ENCODE results near the gene DEFB115.
"Not testable (repeated sequence)": the region's sequence is repeated elsewhere in the genome, so short reads cannot be mapped to it uniquely, and the experiment has no call there.

Gene DEFB115, protein sequence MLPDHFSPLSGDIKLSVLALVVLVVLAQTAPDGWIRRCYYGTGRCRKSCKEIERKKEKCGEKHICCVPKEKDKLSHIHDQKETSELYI
- 0 reads per million in 3 donors for total RNA-seq

DNA sequence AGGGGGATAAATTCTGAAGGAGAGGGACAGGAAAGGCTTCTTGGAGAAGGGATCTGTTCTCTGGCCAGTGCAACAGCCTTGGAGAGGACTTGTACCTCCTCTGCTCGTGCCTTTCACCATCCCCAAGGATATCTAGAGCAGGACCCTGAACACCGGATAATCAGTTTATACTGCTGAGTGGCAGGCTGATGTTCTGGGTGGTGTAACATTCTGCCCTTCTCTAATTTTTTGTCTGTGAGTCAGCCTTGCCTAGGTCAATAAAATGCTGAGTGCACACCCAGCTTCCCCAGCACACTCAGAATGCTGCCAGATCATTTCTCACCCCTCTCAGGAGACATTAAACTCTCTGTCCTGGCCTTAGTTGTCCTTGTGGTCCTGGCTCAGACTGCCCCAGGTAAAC, at the start of gene DEFB115:
TSS of gene DEFB115 (plus strand) at position 301 of the 400 bp plus-strand sequence. CDS start at position 301, 0 bp downstream.
- H3K27ac ChIP-seq (ENCODE audit: insufficient read depth, low read length, poor library complexity, severe bottlenecking) = no peak within 1 kb of the TSS
- no peaks in the 10 kb centered on the region for H3K27me3 ChIP-seq (replicated peaks; ENCODE audit: control insufficient read depth, insufficient read depth, low read length, poor library complexity, severe bottlenecking)

DNA sequence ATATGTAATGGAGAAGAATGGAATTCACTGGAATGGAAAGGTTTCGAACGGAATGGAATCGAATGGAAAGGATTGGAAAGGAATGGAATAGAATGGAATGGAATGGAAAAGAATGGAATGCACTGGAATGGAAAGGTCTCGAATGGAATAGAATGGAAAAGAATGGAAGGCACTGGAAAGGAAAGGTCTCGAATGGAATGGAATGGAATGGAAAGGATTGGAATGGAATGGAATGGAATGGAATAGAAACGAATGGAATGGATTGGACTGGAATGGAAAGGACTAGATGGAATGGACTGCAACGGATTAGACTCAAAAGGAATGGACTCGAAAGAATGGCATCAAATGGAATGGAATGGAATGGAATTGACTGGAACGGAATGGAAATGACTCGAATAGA, 20.5 kb upstream of the DEFB115 start:
- no peaks in the 10 kb centered on the region for H3K4me1 ChIP-seq (ENCODE audit: control insufficient read depth, insufficient read depth, low read length, poor library complexity, severe bottlenecking)
- no peaks in the 10 kb centered on the region for H3K36me3 ChIP-seq (ENCODE audit: control insufficient read depth, insufficient read depth, low read length)
- H3K9me3 ChIP-seq (ENCODE audit: control insufficient read depth, low read length) = peaks cover 13% of the 10 kb centered on the region
- H3K4me3 ChIP-seq (ENCODE audit: insufficient read depth, low read depth, low read length, poor library complexity, severe bottlenecking) = no peak overlapping the region
- H3K27ac ChIP-seq (ENCODE audit: insufficient read depth, low read length, poor library complexity, severe bottlenecking) = no peak overlapping the region
- no peak for DNase-seq
- no peaks in the 10 kb centered on the region for H3K27me3 ChIP-seq (replicated peaks; ENCODE audit: control insufficient read depth, insufficient read depth, low read length, poor library complexity, severe bottlenecking)

More for the DNA sequence above, at the start of gene DEFB115:
- H3K4me3 ChIP-seq (ENCODE audit: insufficient read depth, low read depth, low read length, poor library complexity, severe bottlenecking) = no peak within 1 kb of the TSS
- no peak for DNase-seq
- no peaks in the 10 kb centered on the region for H3K4me1 ChIP-seq (ENCODE audit: control insufficient read depth, insufficient read depth, low read length, poor library complexity, severe bottlenecking)
- no peaks in the 10 kb centered on the region for H3K9me3 ChIP-seq (ENCODE audit: control insufficient read depth, low read length)
- no peaks in the 10 kb centered on the region for H3K36me3 ChIP-seq (ENCODE audit: control insufficient read depth, insufficient read depth, low read length)

DNA sequence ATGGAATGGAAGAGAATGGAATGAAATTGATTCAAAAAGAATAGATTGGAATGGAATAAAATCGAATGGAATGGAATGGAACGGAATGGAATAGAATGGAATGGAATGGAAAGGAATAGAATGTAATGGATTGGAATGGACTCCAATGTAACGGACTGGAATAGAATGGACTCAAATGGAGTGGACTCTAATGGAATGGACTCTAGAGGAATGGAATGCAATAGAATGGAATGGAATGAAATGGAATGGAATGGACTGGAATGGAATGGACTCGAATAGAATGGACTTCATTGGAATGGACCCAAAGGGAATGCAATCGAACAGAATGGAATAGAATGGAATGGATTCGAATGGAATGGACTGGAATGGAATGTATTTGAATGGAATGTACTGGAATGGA, 19.7 kb upstream of the DEFB115 start:
- H3K27ac ChIP-seq (ENCODE audit: insufficient read depth, low read length, poor library complexity, severe bottlenecking) = no peak overlapping the region
- no peaks in the 10 kb centered on the region for H3K27me3 ChIP-seq (replicated peaks; ENCODE audit: control insufficient read depth, insufficient read depth, low read length, poor library complexity, severe bottlenecking)
- no peaks in the 10 kb centered on the region for H3K36me3 ChIP-seq (ENCODE audit: control insufficient read depth, insufficient read depth, low read length)
- no peak overlapping the region for H3K4me3 ChIP-seq (ENCODE audit: insufficient read depth, low read depth, low read length, poor library complexity, severe bottlenecking)
- H3K4me1 ChIP-seq (ENCODE audit: control insufficient read depth, insufficient read depth, low read length, poor library complexity, severe bottlenecking) = no peaks in the 10 kb centered on the region
- no peak for DNase-seq
- H3K9me3 ChIP-seq (ENCODE audit: control insufficient read depth, low read length) = peaks cover 13% of the 10 kb centered on the region

DNA sequence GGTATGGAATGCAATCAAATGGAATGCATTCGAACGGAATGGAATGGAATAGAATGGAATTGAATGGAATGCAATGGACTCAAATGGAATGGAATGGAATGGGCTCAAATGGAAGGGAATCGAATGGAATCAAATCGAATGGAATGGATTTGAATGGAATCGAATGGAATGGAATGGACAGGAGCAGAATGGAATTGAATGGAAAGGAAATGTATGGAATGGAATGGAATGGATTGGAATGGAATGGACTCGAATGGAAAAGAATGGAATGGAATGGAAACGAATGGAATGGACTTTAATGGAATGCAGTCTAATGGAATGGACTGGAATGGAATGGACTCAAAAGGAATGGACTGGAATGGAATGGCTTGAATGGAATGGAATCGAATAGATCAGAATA, 18.3 kb upstream of the DEFB115 start:
- H3K36me3 ChIP-seq (ENCODE audit: control insufficient read depth, insufficient read depth, low read length) = no peaks in the 10 kb centered on the region
- no peak overlapping the region for H3K27ac ChIP-seq (ENCODE audit: insufficient read depth, low read length, poor library complexity, severe bottlenecking)
- no peak for DNase-seq
- H3K27me3 ChIP-seq (replicated peaks; ENCODE audit: control insufficient read depth, insufficient read depth, low read length, poor library complexity, severe bottlenecking) = no peaks in the 10 kb centered on the region
- H3K4me1 ChIP-seq (ENCODE audit: control insufficient read depth, insufficient read depth, low read length, poor library complexity, severe bottlenecking) = no peaks in the 10 kb centered on the region
- no peak overlapping the region for H3K4me3 ChIP-seq (ENCODE audit: insufficient read depth, low read depth, low read length, poor library complexity, severe bottlenecking)
- H3K9me3 ChIP-seq (ENCODE audit: control insufficient read depth, low read length) = peaks cover 13% of the 10 kb centered on the region

DNA sequence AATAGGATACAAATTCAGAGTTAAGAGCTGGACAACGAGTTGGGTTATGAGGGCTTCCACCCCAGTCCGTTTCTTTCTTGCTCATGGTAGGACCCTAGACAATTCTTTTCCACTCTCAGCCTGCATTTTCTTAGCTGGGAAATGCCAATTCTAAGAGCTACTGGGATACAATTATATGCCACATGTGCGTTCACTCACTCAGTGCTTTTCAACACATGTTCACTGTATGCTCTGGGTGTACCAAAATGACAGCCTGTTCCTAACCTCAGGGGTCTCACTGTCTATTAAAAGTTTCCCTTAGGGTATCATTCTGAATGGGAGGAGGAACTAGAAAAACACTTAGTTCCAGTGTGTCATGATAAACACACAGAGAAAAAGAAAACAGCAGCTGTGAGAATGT, 505 bp upstream of the DEFB115 start:
- Histone ChIP-seq H3K27me3 (replicated peaks; ENCODE audit: control insufficient read depth, insufficient read depth, low read length, poor library complexity, severe bottlenecking) (no peaks in the 10 kb centered on the region), H3K9me3 (ENCODE audit: control insufficient read depth, low read length) (no peaks in the 10 kb centered on the region), H3K27ac (ENCODE audit: insufficient read depth, low read length, poor library complexity, severe bottlenecking) (no peak overlapping the region), H3K36me3 (ENCODE audit: control insufficient read depth, insufficient read depth, low read length) (no peaks in the 10 kb centered on the region), H3K4me3 (ENCODE audit: insufficient read depth, low read depth, low read length, poor library complexity, severe bottlenecking) (no peak overlapping the region), H3K4me1 (ENCODE audit: control insufficient read depth, insufficient read depth, low read length, poor library complexity, severe bottlenecking) (no peaks in the 10 kb centered on the region)
- DNase-seq = no peak

DNA sequence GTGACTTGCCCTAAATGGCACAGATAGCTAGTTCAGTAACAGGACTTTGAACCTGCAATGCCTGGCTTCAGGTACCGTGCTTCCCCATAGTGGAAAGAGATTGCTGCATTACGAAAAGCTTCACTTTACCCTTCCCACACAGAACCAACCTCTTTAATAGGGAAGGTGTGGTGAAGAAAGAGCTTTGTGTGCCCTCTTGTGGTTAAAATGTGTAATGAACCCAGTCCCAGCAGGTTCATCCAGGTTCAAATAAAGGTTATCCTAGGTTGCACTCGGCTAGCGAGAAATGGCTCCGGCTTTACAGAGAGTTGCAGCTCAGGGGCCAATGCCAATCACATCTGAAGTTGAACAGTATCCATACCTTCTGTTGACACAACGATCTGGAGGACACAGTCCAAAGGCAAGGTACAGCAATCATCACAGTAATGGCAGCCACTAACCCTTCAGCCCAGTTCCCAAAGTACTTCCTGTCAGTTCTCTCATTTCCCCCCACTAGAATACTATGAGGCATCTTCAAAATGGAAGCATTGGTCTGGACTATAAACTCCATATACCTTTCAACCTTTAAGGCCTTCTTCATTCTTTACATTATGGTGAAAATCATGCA, 3.0 kb downstream of the DEFB115 start:
- no peaks in the 10 kb centered on the region for H3K4me1 ChIP-seq (ENCODE audit: control insufficient read depth, insufficient read depth, low read length, poor library complexity, severe bottlenecking)
- no peak overlapping the region for H3K27ac ChIP-seq (ENCODE audit: insufficient read depth, low read length, poor library complexity, severe bottlenecking)
- H3K36me3 ChIP-seq (ENCODE audit: control insufficient read depth, insufficient read depth, low read length) = no peaks in the 10 kb centered on the region
- DNase-seq = no peak
- no peak overlapping the region for H3K4me3 ChIP-seq (ENCODE audit: insufficient read depth, low read depth, low read length, poor library complexity, severe bottlenecking)
- H3K9me3 ChIP-seq (ENCODE audit: control insufficient read depth, low read length) = no peaks in the 10 kb centered on the region
- H3K27me3 ChIP-seq (replicated peaks; ENCODE audit: control insufficient read depth, insufficient read depth, low read length, poor library complexity, severe bottlenecking) = no peaks in the 10 kb centered on the region

DNA sequence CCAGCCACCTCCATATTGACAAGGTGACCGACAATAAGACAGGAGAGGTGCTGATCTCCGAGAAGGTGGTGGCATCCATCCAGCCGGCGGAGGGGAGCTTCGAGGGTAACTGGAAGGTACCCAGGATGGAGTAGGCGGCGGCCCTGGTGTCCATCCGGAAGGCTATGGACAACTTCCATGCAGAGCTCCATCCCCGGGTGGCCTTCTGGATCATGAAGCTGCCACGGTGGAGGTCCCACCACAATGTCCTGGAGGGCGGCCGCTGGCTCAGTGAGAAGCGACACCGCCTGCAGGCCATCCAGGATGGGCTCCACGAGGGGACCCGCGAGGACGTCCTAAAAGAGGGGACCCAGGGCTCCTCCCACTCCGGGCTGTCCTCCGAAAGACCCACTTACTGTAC, 17.0 kb downstream of the DEFB115 start:
- Histone ChIP-seq H3K4me3 (ENCODE audit: insufficient read depth, low read depth, low read length, poor library complexity, severe bottlenecking) (no peak overlapping the region), H3K9me3 (ENCODE audit: control insufficient read depth, low read length) (peaks cover 10% of the 10 kb centered on the region), H3K4me1 (ENCODE audit: control insufficient read depth, insufficient read depth, low read length, poor library complexity, severe bottlenecking) (no peaks in the 10 kb centered on the region), H3K36me3 (ENCODE audit: control insufficient read depth, insufficient read depth, low read length) (no peaks in the 10 kb centered on the region), H3K27me3 (replicated peaks; ENCODE audit: control insufficient read depth, insufficient read depth, low read length, poor library complexity, severe bottlenecking) (no peaks in the 10 kb centered on the region), H3K27ac (ENCODE audit: insufficient read depth, low read length, poor library complexity, severe bottlenecking) (no peak overlapping the region)
- DNase-seq = no peak

DNA sequence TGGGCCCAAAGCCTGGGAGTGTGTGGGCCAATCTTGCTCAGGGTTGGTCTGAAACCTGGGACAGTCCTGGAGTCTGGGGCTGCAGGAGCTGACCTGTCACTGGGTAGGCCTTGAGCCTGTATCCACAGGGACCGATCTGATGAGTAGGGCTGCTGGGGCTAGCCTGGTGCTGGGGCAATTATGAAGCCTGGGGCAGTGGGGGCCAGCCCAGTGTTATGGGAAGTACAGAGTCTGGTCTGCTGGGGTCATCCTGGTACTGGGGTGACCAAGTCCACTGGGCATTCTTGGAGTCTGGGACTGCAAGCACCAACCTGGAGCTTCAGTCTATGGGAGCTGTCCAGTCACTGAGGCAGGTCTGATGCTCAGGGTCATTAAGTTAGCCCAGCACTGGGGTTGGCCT, 20.7 kb downstream of the DEFB115 start:
- Histone ChIP-seq H3K27me3 (replicated peaks; ENCODE audit: control insufficient read depth, insufficient read depth, low read length, poor library complexity, severe bottlenecking) (no peaks in the 10 kb centered on the region), H3K9me3 (ENCODE audit: control insufficient read depth, low read length) (no peaks in the 10 kb centered on the region), H3K4me3 (ENCODE audit: insufficient read depth, low read depth, low read length, poor library complexity, severe bottlenecking) (no peak overlapping the region), H3K36me3 (ENCODE audit: control insufficient read depth, insufficient read depth, low read length) (no peaks in the 10 kb centered on the region), H3K27ac (ENCODE audit: insufficient read depth, low read length, poor library complexity, severe bottlenecking) (no peak overlapping the region), H3K4me1 (ENCODE audit: control insufficient read depth, insufficient read depth, low read length, poor library complexity, severe bottlenecking) (no peaks in the 10 kb centered on the region)
- DNase-seq = no peak

DNA sequence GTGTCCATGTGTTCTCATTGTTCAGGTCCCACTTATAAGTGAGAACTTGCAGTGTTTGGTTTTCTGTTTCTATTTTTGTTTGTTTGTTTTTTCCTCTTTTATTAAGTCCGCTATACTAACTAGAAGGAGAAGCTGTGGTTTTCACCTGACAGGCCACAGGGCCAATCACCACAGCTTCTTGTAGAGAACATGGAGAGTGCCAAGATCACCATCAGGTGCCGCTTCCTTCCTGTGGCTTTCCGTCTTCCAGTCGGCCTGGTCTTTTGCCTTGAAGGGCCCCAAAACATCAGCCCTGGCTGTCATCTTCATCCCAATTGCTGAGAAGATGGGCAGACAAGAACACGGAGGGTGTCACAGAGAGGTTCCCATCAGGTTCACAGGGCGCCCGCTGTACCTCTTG, 27.5 kb downstream of the DEFB115 start:
- H3K27me3 ChIP-seq (replicated peaks; ENCODE audit: control insufficient read depth, insufficient read depth, low read length, poor library complexity, severe bottlenecking); H3K4me1 ChIP-seq (ENCODE audit: control insufficient read depth, insufficient read depth, low read length, poor library complexity, severe bottlenecking); H3K9me3 ChIP-seq (ENCODE audit: control insufficient read depth, low read length); H3K36me3 ChIP-seq (ENCODE audit: control insufficient read depth, insufficient read depth, low read length); DNase-seq; H3K4me3 ChIP-seq (ENCODE audit: insufficient read depth, low read depth, low read length, poor library complexity, severe bottlenecking); H3K27ac ChIP-seq (ENCODE audit: insufficient read depth, low read length, poor library complexity, severe bottlenecking): not testable (repeated sequence)

DNA sequence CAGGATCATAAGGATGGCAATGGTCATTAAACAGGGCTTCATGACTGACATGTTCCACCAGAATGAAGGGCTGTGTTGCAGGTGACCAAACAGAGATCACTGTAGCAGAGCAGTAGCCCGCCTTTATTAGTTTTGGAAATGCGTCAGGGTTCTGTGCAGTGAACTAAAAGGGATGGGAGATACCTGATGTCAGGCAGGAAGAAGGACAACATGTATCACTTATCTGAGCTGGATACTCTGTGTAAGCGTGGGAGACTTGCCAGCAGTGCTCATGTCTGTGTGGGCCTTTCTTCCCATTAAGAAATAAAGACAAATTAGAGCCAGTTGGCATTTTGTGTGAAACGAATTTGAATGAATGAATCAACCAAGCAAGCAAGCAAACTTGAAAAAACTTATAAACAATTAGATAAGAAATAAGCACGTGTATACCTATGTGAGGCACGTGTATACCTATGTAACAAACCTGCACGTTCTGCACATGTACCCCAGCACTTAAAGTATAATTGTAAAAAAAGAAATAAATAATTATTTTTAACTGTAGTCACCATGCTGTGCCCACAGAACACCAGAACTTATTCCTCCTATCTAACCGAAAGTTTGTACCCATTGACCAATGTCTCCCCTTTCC, 51.2 kb downstream of the DEFB115 start, which contains the start of gene DEFB116:
TSS of gene DEFB116 (minus strand) at position 51 of the 628 bp plus-strand sequence. CDS start at position 51, 0 bp downstream.
- Histone ChIP-seq H3K4me3 (ENCODE audit: insufficient read depth, low read depth, low read length, poor library complexity, severe bottlenecking) (no peak within 1 kb of the TSS), H3K27ac (ENCODE audit: insufficient read depth, low read length, poor library complexity, severe bottlenecking) (no peak within 1 kb of the TSS)

More for the DNA sequence above, 51.2 kb downstream of the DEFB115 start, which contains the start of gene DEFB116:
- no peaks in the 10 kb centered on the region for H3K27me3 ChIP-seq (replicated peaks; ENCODE audit: control insufficient read depth, insufficient read depth, low read length, poor library complexity, severe bottlenecking)
- no peaks in the 10 kb centered on the region for H3K9me3 ChIP-seq (ENCODE audit: control insufficient read depth, low read length)
- DNase-seq = no peak
- no peaks in the 10 kb centered on the region for H3K36me3 ChIP-seq (ENCODE audit: control insufficient read depth, insufficient read depth, low read length)
- no peaks in the 10 kb centered on the region for H3K4me1 ChIP-seq (ENCODE audit: control insufficient read depth, insufficient read depth, low read length, poor library complexity, severe bottlenecking)

Measured in effector memory CD4-positive, alpha-beta T cell (primary cell).